ENCODE measurements around the gene EIF2B5.

Gene EIF2B5

DNA sequence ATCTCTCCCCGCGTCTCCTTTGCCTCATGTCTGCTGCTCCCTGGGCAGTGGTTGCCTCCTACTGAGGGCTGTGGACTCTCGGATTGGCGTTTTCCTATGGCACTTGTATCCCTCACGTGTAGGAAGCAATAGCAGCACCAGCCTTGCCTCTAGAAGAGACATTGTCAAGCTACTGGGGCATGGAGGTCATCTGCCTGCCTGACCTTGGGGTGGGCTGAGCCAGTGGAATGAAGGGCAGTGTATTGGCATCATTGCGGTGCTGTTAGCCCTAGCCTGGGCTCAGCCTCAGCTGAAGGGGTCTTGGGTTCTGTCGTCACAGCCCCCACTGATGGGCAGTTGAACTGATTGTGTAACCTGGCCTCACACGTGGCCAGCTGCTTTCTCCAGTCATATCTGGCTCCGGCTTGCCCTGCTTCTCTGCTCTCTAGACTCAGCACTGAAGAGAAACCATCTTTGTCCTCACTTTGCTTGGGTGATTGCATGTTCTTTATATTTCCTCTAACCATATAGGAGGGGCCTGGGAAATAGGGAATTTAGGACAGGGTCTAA is 58.9 kb downstream of the EIF2B5 start:
- Histone ChIP-seq H3K4me3 (no peak overlapping the region), H3K27ac (no peak overlapping the region)
- DNase-seq (ENCODE audit: low spot score), result no peak
- TF ChIP-seq, protein P1, sequence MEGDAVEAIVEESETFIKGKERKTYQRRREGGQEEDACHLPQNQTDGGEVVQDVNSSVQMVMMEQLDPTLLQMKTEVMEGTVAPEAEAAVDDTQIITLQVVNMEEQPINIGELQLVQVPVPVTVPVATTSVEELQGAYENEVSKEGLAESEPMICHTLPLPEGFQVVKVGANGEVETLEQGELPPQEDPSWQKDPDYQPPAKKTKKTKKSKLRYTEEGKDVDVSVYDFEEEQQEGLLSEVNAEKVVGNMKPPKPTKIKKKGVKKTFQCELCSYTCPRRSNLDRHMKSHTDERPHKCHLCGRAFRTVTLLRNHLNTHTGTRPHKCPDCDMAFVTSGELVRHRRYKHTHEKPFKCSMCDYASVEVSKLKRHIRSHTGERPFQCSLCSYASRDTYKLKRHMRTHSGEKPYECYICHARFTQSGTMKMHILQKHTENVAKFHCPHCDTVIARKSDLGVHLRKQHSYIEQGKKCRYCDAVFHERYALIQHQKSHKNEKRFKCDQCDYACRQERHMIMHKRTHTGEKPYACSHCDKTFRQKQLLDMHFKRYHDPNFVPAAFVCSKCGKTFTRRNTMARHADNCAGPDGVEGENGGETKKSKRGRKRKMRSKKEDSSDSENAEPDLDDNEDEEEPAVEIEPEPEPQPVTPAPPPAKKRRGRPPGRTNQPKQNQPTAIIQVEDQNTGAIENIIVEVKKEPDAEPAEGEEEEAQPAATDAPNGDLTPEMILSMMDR (IDR thresholded peaks at IDR 0.05), result no peak

Measured in coronary artery (tissue), 2 donors.